Loucy (cell line): ENCODE data around the gene STRC.
"Not testable (repeated sequence)": the region's sequence is repeated elsewhere in the genome, so short reads cannot be mapped to it uniquely, and the experiment has no call there.

Experiments used
- EZH2phosphoT487 ChIP-seq: fragments of 200-600 bp; IDR thresholded peaks from 2 replicates; pipeline ENCODE4 v1.6.1; 2018; ENCODE audit warnings: antibody characterized with exemption, mild to moderate bottlenecking, moderate library complexity, borderline replicate concordance
- TF ChIP-seq, protein P1 (sequence below): fragments of 200-600 bp; sonication (generic); conservative IDR thresholded peaks from 2 replicates; pipeline ENCODE4 v1.5.1; 2014; ENCODE audit warnings: mild to moderate bottlenecking, antibody characterized with exemption, low read length

DNA sequence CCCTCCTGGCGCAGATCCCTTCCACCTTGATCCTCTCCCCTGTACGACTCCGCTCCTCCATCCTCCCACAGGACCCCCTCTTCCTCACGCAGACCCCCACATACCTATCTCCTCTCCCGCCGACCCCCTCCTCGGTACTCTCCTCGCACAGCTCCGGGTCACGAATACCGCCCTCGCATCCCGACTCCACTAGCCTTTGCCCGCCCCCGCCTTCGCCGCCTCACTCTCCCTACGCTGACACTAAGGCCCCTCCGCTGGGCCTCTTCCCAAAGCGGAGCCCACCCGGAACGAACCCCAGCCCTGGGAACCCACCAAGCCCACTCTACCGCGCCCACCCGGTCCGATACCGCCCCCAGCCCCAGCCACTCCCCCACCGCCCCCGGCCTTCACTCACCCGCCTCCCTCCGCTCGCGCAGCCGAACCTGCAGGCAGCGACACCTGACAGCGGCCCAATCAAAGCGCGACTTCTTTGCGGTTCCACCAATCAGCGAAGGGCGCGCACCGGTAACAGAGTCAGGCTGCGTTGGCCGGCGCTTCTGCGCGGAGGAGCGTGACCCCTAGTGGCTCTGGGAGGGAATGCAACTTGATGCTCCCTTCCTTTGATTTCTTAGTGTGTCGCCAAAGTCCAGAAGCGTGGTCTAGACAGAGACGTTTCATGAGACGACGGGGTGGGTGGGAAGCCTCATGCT is 28.7 kb downstream of the STRC start, which contains the start of gene PPIP5K1:
- TF ChIP-seq, protein P1, sequence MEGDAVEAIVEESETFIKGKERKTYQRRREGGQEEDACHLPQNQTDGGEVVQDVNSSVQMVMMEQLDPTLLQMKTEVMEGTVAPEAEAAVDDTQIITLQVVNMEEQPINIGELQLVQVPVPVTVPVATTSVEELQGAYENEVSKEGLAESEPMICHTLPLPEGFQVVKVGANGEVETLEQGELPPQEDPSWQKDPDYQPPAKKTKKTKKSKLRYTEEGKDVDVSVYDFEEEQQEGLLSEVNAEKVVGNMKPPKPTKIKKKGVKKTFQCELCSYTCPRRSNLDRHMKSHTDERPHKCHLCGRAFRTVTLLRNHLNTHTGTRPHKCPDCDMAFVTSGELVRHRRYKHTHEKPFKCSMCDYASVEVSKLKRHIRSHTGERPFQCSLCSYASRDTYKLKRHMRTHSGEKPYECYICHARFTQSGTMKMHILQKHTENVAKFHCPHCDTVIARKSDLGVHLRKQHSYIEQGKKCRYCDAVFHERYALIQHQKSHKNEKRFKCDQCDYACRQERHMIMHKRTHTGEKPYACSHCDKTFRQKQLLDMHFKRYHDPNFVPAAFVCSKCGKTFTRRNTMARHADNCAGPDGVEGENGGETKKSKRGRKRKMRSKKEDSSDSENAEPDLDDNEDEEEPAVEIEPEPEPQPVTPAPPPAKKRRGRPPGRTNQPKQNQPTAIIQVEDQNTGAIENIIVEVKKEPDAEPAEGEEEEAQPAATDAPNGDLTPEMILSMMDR = not testable (repeated sequence)
- TF ChIP-seq EZH2phosphoT487 = not testable (repeated sequence)
